HEK293 (cell line): Measurements from ENCODE around the gene TREX2.

Source experiments
- CTCF ChIA-PET: fragments of 350-600 bp; formaldehyde crosslinking; extraction: SDS; loops from one replicate; lab custom pipeline; 2021; ENCODE audit warnings: antibody characterized with exemption; lab: Yijun Ruan, JAX
- POLR2A ChIA-PET: fragments of 300-600 bp; formaldehyde crosslinking; extraction: SDS; loops from one replicate; lab custom pipeline; 2020; ENCODE audit warnings: antibody characterized with exemption, inconsistent platforms; lab: Yijun Ruan, JAX
- H3K27ac ChIP-seq: fragments of 200-500 bp; sonication (Bioruptor generic); 2 replicates; pipeline ENCODE4 v1.5.1; 2014; ENCODE audit warnings: low read depth, low read length, control low read depth, inconsistent platforms; ENCODE audit errors: extremely low read depth
- H3K36me3 ChIP-seq, 2 experiments: fragments of 200-500 bp in 1 of 2; sonication (Bioruptor generic) in 1 of 2; 1 replicate in 1 of 2; 2 replicates in 1 of 2; pipeline ENCODE4 v1.5.1; 2014 to 2017; ENCODE audit warnings: inconsistent platforms in 2 of 2, low read length in 2 of 2; ENCODE audit not compliant: control insufficient read depth in 2 of 2, insufficient read depth in 1 of 2
- H3K4me1 ChIP-seq: fragments of 200-500 bp; sonication (Bioruptor generic); 2 replicates; pipeline ENCODE4 v1.5.1; 2014; ENCODE audit warnings: mild to moderate bottlenecking, low read length, inconsistent platforms; ENCODE audit not compliant: control insufficient read depth, insufficient read depth
- H3K4me3 ChIP-seq: 2 replicates; pipeline ENCODE4 v1.5.1; 2011; ENCODE audit warnings: low read depth, mild to moderate bottlenecking, control low read depth, low read length, moderate library complexity
- H3K9me3 ChIP-seq: fragments of 200-500 bp; sonication (Bioruptor generic); 2 replicates; pipeline ENCODE4 v1.5.1; 2014; ENCODE audit warnings: low read depth, low read length, inconsistent platforms; ENCODE audit not compliant: control insufficient read depth, insufficient read depth
- CTCF ChIP-seq: fragments of 450-650 bp; formaldehyde crosslinking; IDR thresholded peaks from 2 replicates; pipeline ENCODE4 v1.5.1; 2016; ENCODE audit warnings: missing biosample characterization, missing genetic modification characterization
- FEZF1 ChIP-seq: fragments of 450-650 bp; formaldehyde crosslinking; IDR thresholded peaks from 2 replicates; pipeline ENCODE4 v1.5.1; 2016; ENCODE audit warnings: missing biosample characterization, missing genetic modification characterization
- INSM2 ChIP-seq: fragments of 450-650 bp; formaldehyde crosslinking; IDR thresholded peaks from 2 replicates; pipeline ENCODE4 v1.5.1; 2016; ENCODE audit warnings: missing biosample characterization, missing genetic modification characterization
- PRDM6 ChIP-seq: fragments of 450-650 bp; formaldehyde crosslinking; IDR thresholded peaks from 2 replicates; pipeline ENCODE4 v1.5.1; 2017; ENCODE audit warnings: missing biosample characterization, missing genetic modification characterization
- TCF7L2 ChIP-seq: IDR thresholded peaks from 2 replicates; pipeline ENCODE4 v1.6.1; 2011; ENCODE audit warnings: low read depth, mild to moderate bottlenecking, inconsistent platforms, low read length, moderate library complexity, borderline replicate concordance
- YY1 ChIP-seq: fragments of 450-650 bp; formaldehyde crosslinking; IDR thresholded peaks from 2 replicates; pipeline ENCODE4 v1.5.1; 2018; ENCODE audit warnings: missing biosample characterization, missing genetic modification characterization
- YY2 ChIP-seq: fragments of 450-650 bp; formaldehyde crosslinking; IDR thresholded peaks from 2 replicates; pipeline ENCODE4 v1.5.1; 2016; ENCODE audit warnings: missing biosample characterization, missing genetic modification characterization
- ZBTB1 ChIP-seq: fragments of 450-650 bp; formaldehyde crosslinking; IDR thresholded peaks from 2 replicates; pipeline ENCODE4 v1.5.1; 2016; ENCODE audit warnings: missing biosample characterization, missing genetic modification characterization
- ZNF114 ChIP-seq: fragments of 450-650 bp; formaldehyde crosslinking; IDR thresholded peaks from 2 replicates; pipeline ENCODE4 v1.5.0; 2017; ENCODE audit warnings: missing biosample characterization, missing genetic modification characterization
- ZNF146 ChIP-seq: fragments of 450-650 bp; formaldehyde crosslinking; IDR thresholded peaks from 2 replicates; pipeline ENCODE4 v1.5.1; 2016; ENCODE audit warnings: missing biosample characterization, missing genetic modification characterization
- ZNF280D ChIP-seq: fragments of 450-650 bp; formaldehyde crosslinking; IDR thresholded peaks from 2 replicates; pipeline ENCODE4 v1.5.1; 2016; ENCODE audit warnings: missing biosample characterization, missing genetic modification characterization
- ZNF549 ChIP-seq: fragments of 450-650 bp; IDR thresholded peaks from 2 replicates; pipeline ENCODE4 v1.5.1; 2018; ENCODE audit warnings: missing biosample characterization, missing genetic modification characterization, mild to moderate bottlenecking, inconsistent platforms, moderate library complexity
- ZNF837 ChIP-seq: fragments of 450-650 bp; formaldehyde crosslinking; IDR thresholded peaks from 2 replicates; pipeline ENCODE4 v1.5.1; 2016; ENCODE audit warnings: missing biosample characterization, missing genetic modification characterization
- ZSCAN30 ChIP-seq: fragments of 450-650 bp; IDR thresholded peaks from 2 replicates; pipeline ENCODE4 v1.5.1; 2018; ENCODE audit warnings: missing biosample characterization, mild to moderate bottlenecking, missing genetic modification characterization, moderate library complexity

The TREX2 gene

GRCh38 chrX:153447581-153447960 lies 1.7 kb upstream of the TREX2 start:
- Histone ChIP-seq H3K9me3 (no peaks in the 10 kb centered on the region), H3K27ac (no peak overlapping the region), H3K36me3 (peaks cover 0 to 12% of the 10 kb centered on the region in 2 experiments; a peak in 2 of 3 replicates), H3K4me3 (no peak overlapping the region)
- ChIA-PET POLR2A (no interaction called here), CTCF (interaction anchor here (0.6 kb wide), 1 partner anchor 202 kb away, joined by 3 read pairs; no protein-coding TSS in a partner anchor)
- no peak for TF ChIP-seq FEZF1 (tag by site-specific recombination)
- TF ChIP-seq ZSCAN30 (tag by site-specific recombination) = no peak
- TF ChIP-seq ZNF146 (tag by site-specific recombination) = no peak
- no peak for TF ChIP-seq ZNF837
- no peak for TF ChIP-seq ZBTB1 (tag by site-specific recombination)
- no peak for TF ChIP-seq TCF7L2
- TF ChIP-seq YY2 = no peak
- TF ChIP-seq ZNF280D (tag by site-specific recombination) = no peak
- TF ChIP-seq CTCF (tag by site-specific recombination) = no peak
- TF ChIP-seq ZNF114 (tag by site-specific recombination) = no peak
- TF ChIP-seq, all 188 proteins: peak for 0
- H3K4me1 ChIP-seq = no peaks in the 10 kb centered on the region

DNA sequence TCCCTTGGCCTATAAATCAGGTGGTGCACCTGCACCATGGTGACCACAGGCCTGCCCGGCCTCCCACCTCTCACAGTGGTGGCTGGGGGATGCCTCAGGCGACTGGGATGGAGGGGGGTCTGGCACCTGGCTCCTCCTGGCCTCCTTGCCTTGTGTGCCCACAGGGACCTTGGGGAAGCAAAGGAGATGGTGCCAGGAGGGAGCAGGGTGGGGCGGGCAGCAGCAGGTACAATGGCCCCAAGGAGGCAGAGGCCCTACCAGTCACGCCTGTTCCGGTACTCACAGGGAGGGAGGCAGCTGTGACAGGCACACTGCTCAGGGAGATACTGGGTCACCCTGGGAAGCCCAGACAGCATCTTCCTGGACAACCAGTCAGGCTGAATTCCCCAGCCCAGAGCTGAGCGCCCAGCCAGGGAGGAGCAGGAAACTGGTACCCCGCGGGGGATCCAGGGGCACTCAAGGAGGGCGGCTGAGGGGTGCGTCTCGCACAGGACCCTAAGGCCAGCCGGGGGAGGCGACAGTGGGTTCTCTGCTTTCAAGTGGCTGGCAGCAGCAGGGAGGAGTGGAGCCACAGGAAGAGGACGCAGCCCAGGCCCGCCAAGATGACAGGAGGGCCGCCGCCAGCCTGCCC lies 1.2 kb upstream of the TREX2 start:
- ChIA-PET CTCF (interaction anchor here (0.6 to 0.8 kb wide), 2 partner anchors 14 to 203 kb away, joined by 3 to 6 read pairs; no protein-coding TSS in a partner anchor), POLR2A (no interaction called here)
- no peak for TF ChIP-seq PRDM6 (tag by site-specific recombination)
- TF ChIP-seq ZNF549 = no peak

DNA sequence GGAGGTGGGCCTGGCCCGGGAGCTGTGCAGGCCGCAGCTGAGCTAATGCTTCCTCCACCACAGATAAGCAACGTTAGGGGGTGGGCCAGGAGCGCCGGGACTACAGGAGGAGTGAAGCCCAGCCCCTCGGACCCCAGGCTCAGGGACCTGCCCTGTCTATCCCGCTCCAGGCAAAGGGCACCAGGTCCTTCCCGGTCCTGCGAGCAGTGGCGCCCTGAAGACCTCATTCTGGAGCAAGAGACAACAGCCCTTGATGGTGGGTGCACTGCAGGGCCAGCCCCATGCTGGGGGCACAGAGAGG lies 730 bp upstream of the TREX2 start:
- Histone ChIP-seq H3K9me3 (no peaks in the 10 kb centered on the region), H3K4me1 (no peaks in the 10 kb centered on the region), H3K27ac (no peak overlapping the region), H3K4me3 (no peak overlapping the region), H3K36me3 (peaks cover 0 to 12% of the 10 kb centered on the region in 2 experiments; a peak in 1 of 3 replicates)
- TF ChIP-seq INSM2 (tag by site-specific recombination) (no peak), YY1 (tag by site-specific recombination) (no peak)
- ChIA-PET POLR2A (no interaction called here), CTCF (interaction anchor here (0.8 kb wide), 1 partner anchor 15 kb away, joined by 6 read pairs; no protein-coding TSS in a partner anchor)

More for the DNA sequence above, 1.2 kb upstream of the TREX2 start:
- Histone ChIP-seq H3K4me1 (no peaks in the 10 kb centered on the region), H3K36me3 (peaks cover 0 to 12% of the 10 kb centered on the region in 2 experiments; a peak in 1 of 3 replicates), H3K27ac (no peak overlapping the region), H3K4me3 (no peak overlapping the region), H3K9me3 (no peaks in the 10 kb centered on the region)
